Sigmoid colon (tissue), 7 donors: ENCODE data around the gene SPOCD1. TPM values are rescaled to one million over a fixed set of nuclear protein-coding genes. Genes with fewer than 3 reads are reported as not detected.
A peak's percentile ranks its signal among the peaks of the same experiment; 100 is the strongest.

Experiments used
- DNase-seq: peaks from one replicate; pipeline ENCODE4 v3.0.0-alpha.2; 2019
- H3K27ac ChIP-seq, 4 donors: fragments of 200-600 bp; sonication (generic); one replicate each; pipeline ENCODE4 v1.5.1; 2016 to 2019; ENCODE audit warnings: mild to moderate bottlenecking in 1 of 4
- H3K27me3 ChIP-seq, 3 donors: fragments of 200-600 bp; sonication (generic); one replicate each; pipeline ENCODE4 v1.5.1; 2019; ENCODE audit warnings: mild to moderate bottlenecking in 1 of 3
- H3K36me3 ChIP-seq, 4 donors: fragments of 200-600 bp; sonication (generic); one replicate each; pipeline ENCODE4 v1.5.1; 2016 to 2019
- H3K4me1 ChIP-seq, 4 donors: fragments of 200-600 bp; sonication (generic); one replicate each; pipeline ENCODE4 v1.5.1; 2017 to 2019
- H3K4me3 ChIP-seq, 4 donors: fragments of 200-600 bp; sonication (generic); one replicate each; pipeline ENCODE4 v1.5.1; 2017 to 2019; ENCODE audit warnings: mild to moderate bottlenecking in 2 of 4, moderate library complexity in 1 of 4
- H3K9me3 ChIP-seq, 4 donors: fragments of 200-600 bp in 3 of 4; sonication (generic) in 3 of 4; one replicate each; pipeline versions ENCODE4 v1.5.1 to v1.6.1; 2013 to 2019
- EP300 ChIP-seq, 4 donors: sonication (generic); formaldehyde crosslinking; IDR thresholded peaks; one replicate each; pipeline ENCODE4 v1.6.1; 2017; ENCODE audit warnings: antibody characterized with exemption in 4 of 4
- POLR2A ChIP-seq, 2 donors: fragments of 450-650 bp; IDR thresholded peaks; one replicate each; pipeline ENCODE4 v1.6.1; 2016; ENCODE audit warnings: antibody characterized with exemption in 2 of 2, mild to moderate bottlenecking in 2 of 2, moderate library complexity in 2 of 2
- POLR2AphosphoS5 ChIP-seq, 4 donors: sonication (generic); formaldehyde crosslinking; IDR thresholded peaks; one replicate each; pipeline ENCODE4 v1.6.1; 2017; ENCODE audit warnings: antibody characterized with exemption in 4 of 4
- WGBS, 2 donors: extraction: QIAGEN DNeasy Blood & Tissue Kit; methylation state at CpG; one replicate each; pipeline ENCODE4 v1.1.7; 2013; 5-methylcytosine and 5-hydroxymethylcytosine counted together
- intact Hi-C: fragments of 100-400 bp; cut with DNase I; formaldehyde crosslinking; loops from one replicate; pipeline ENCODE4 v1.15.1; 2023
- polyA plus RNA-seq, 3 donors: library from polyadenylated mRNA; stranded (reverse); fragments of 200-250 nt; gene quantifications; one replicate each; pipeline ENCODE4 v1.2.3, GENCODE V29; 2013
- total RNA-seq, 4 donors: library from RNA; depleted of rRNA; stranded (reverse); fragments of >200 nt; gene quantifications; one replicate each; pipeline ENCODE4 v1.1.0, GENCODE V29; 2016
- TF ChIP-seq, protein P1 (sequence below), 4 experiments: fragments of 450-650 bp in 3 of 4; fragments of 200-600 bp in 1 of 4; IDR thresholded peaks; one replicate each; pipeline ENCODE4 v1.5.1; 2016 to 2019; ENCODE audit warnings: antibody characterized with exemption in 4 of 4, mild to moderate bottlenecking in 3 of 4, moderate library complexity in 2 of 4
- donor health status: healthy with polysubstance abuse.
- donor health status: Bipolar disorder and iron deficiency.
- donor health status: healthy.

The SPOCD1 gene
- total and polyA plus RNA-seq, 7 donors, result 0.14 to 0.70 (median 0.55) TPM; not detected in 4

GRCh38 chr1:31795801-31796621 is 19.8 kb downstream of the SPOCD1 start:
- no peaks in the 10 kb centered on the region for H3K4me1 ChIP-seq
- H3K36me3 ChIP-seq, result no peaks in the 10 kb centered on the region
- peak; percentile 61 for DNase-seq
- no peaks in the 10 kb centered on the region for H3K9me3 ChIP-seq
- no peak overlapping the region for H3K4me3 ChIP-seq
- 77 to 80% methylated on average over 13 of the region's 13 CpGs for WGBS, 2 donors
- H3K27me3 ChIP-seq, result peaks cover 0 to 7% (median 0%) of the 10 kb centered on the region in 3 donors
- TF ChIP-seq POLR2AphosphoS5 (IDR thresholded peaks at IDR 0.05) (no peak), EP300 (IDR thresholded peaks at IDR 0.05) (no peak), POLR2A (IDR thresholded peaks at IDR 0.05) (no peak)
- TF ChIP-seq, protein P1, sequence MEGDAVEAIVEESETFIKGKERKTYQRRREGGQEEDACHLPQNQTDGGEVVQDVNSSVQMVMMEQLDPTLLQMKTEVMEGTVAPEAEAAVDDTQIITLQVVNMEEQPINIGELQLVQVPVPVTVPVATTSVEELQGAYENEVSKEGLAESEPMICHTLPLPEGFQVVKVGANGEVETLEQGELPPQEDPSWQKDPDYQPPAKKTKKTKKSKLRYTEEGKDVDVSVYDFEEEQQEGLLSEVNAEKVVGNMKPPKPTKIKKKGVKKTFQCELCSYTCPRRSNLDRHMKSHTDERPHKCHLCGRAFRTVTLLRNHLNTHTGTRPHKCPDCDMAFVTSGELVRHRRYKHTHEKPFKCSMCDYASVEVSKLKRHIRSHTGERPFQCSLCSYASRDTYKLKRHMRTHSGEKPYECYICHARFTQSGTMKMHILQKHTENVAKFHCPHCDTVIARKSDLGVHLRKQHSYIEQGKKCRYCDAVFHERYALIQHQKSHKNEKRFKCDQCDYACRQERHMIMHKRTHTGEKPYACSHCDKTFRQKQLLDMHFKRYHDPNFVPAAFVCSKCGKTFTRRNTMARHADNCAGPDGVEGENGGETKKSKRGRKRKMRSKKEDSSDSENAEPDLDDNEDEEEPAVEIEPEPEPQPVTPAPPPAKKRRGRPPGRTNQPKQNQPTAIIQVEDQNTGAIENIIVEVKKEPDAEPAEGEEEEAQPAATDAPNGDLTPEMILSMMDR (IDR thresholded peaks at IDR 0.05), result no peak
- intact Hi-C loops, result no loop called here
- H3K27ac ChIP-seq, result no peak overlapping the region

- Histone ChIP-seq H3K36me3 (no peaks in the 10 kb centered on the region), H3K27ac (no peak overlapping the region), H3K9me3 (no peaks in the 10 kb centered on the region), H3K4me1 (no peaks in the 10 kb centered on the region), H3K27me3 (peaks cover 0 to 7% (median 0%) of the 10 kb centered on the region in 3 donors), H3K4me3 (no peak overlapping the region)
- WGBS, 2 donors, result 47 to 77% methylated on average over 2 of the region's 2 CpGs
- DNase-seq, result peak; percentile 11
- TF ChIP-seq EP300 (IDR thresholded peaks at IDR 0.05) (no peak), POLR2A (IDR thresholded peaks at IDR 0.05) (no peak), POLR2AphosphoS5 (IDR thresholded peaks at IDR 0.05) (no peak)
- TF ChIP-seq, protein P1 (IDR thresholded peaks at IDR 0.05), result no peak
- intact Hi-C loops, result no loop called here
Observed at GRCh38 chr1:31795096-31795675, 20.6 kb downstream of the SPOCD1 start.

- no peaks in the 10 kb centered on the region for H3K9me3 ChIP-seq
- H3K4me1 ChIP-seq, result peaks cover 0 to 8% (median 3%) of the 10 kb centered on the region in 4 donors
- H3K36me3 ChIP-seq, result no peaks in the 10 kb centered on the region
- DNase-seq, result peak; percentile 53
- TF ChIP-seq POLR2AphosphoS5 (IDR thresholded peaks at IDR 0.05) (no peak), POLR2A (IDR thresholded peaks at IDR 0.05) (no peak)
- intact Hi-C loops, result no loop called here
- 83% methylated on average over 13 of the region's 13 CpGs for WGBS, 2 donors
- H3K4me3 ChIP-seq, result no peak overlapping the region
- H3K27ac ChIP-seq, result no peak overlapping the region
- peaks cover 0 to 5% (median 0%) of the 10 kb centered on the region in 3 donors for H3K27me3 ChIP-seq
Observed at GRCh38 chr1:31793586-31794285, 22.1 kb downstream of the SPOCD1 start.

DNA sequence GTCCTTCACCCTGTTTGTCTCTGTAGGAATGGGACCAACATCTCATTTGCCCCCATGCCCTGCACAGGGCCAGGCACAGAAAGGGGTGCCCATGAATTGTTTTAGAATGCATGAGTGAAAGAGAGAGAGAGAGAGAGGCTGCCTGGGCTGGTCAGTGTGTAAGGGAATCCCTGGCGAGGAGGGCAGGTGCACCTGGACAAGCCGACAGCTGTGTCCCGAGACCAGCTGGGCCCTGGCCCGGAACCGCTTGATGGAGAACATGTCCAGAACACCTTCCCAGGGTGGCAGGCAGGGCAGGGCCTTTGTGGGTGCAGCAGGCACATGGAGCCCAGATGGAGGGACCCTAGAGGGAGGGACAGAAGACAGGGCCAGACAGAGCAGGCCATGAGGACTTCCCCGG is 22.7 kb downstream of the SPOCD1 start:
- Histone ChIP-seq H3K4me3 (no peak overlapping the region), H3K27ac (no peak overlapping the region), H3K9me3 (no peaks in the 10 kb centered on the region), H3K36me3 (no peaks in the 10 kb centered on the region), H3K4me1 (peaks cover 0 to 9% (median 4%) of the 10 kb centered on the region in 4 donors), H3K27me3 (no peaks in the 10 kb centered on the region)
- intact Hi-C loops, result no loop called here
- DNase-seq, result peak; percentile 56
- TF ChIP-seq, protein P1 (IDR thresholded peaks at IDR 0.05), result no peak
- no peak for TF ChIP-seq POLR2A (IDR thresholded peaks at IDR 0.05)
- TF ChIP-seq POLR2AphosphoS5 (IDR thresholded peaks at IDR 0.05), result no peak
- no peak for TF ChIP-seq EP300 (IDR thresholded peaks at IDR 0.05)
- WGBS, 2 donors, result 86 to 94% methylated on average over 6 of the region's 6 CpGs

DNA sequence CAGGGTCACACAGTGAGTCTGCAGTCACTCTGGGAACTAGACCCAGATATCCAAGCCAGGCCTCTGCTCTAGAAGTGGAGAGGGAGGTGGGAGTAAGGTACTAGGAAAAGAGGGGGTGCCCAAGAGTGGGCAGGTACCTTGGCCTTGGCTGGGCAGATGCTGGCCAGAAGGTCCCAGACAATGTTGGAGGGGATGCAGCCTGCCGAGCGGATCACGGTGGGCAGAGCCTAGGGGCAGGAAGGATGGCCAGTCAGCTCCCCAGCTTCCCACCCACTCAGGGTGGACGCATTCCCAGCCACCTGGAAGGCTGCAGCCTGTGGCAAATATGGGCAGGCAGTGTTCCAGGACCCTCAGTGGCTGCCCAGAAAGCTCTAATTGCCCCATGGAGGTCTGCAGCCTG is 23.3 kb downstream of the SPOCD1 start:
- Histone ChIP-seq H3K9me3 (no peaks in the 10 kb centered on the region), H3K4me3 (no peak overlapping the region), H3K4me1 (peaks cover 0 to 9% (median 4%) of the 10 kb centered on the region in 4 donors), H3K27ac (no peak overlapping the region), H3K27me3 (no peaks in the 10 kb centered on the region), H3K36me3 (no peaks in the 10 kb centered on the region)
- no peak for TF ChIP-seq EP300 (IDR thresholded peaks at IDR 0.05)
- TF ChIP-seq POLR2A (IDR thresholded peaks at IDR 0.05), result no peak
- TF ChIP-seq POLR2AphosphoS5 (IDR thresholded peaks at IDR 0.05), result no peak
- TF ChIP-seq, protein P1 (IDR thresholded peaks at IDR 0.05), result no peak
- DNase-seq, result peak; percentile 47
- intact Hi-C loops, result no loop called here
- 88 to 94% methylated on average over 4 of the region's 4 CpGs for WGBS, 2 donors
